HEK293 (cell line): Measurements from ENCODE around the gene IGFBP2.

ENCODE experiments used
- CTCF ChIP-seq: fragments of 450-650 bp; formaldehyde crosslinking; IDR thresholded peaks from 2 replicates; pipeline ENCODE4 v1.5.1; 2016; ENCODE audit warnings: missing biosample characterization, missing genetic modification characterization
- WT1 ChIP-seq: fragments of 450-650 bp; formaldehyde crosslinking; IDR thresholded peaks from 2 replicates; pipeline ENCODE4 v1.5.1; 2016; ENCODE audit warnings: missing biosample characterization, missing genetic modification characterization
- ZNF184 ChIP-seq: fragments of 450-650 bp; IDR thresholded peaks from 2 replicates; pipeline ENCODE4 v1.5.1; 2018; ENCODE audit warnings: missing biosample characterization, mild to moderate bottlenecking, missing genetic modification characterization
- ZNF274 ChIP-seq, 2 experiments: fragments of 200-500 bp in 1 of 2; fragments of 450-650 bp in 1 of 2; sonication (Bioruptor generic) in 1 of 2; formaldehyde crosslinking in 1 of 2; IDR thresholded peaks; 2 replicates each; pipeline versions ENCODE4 v1.5.1 to v1.6.1; 2014 to 2016; ENCODE audit warnings: borderline replicate concordance in 1 of 2, inconsistent platforms in 1 of 2, low read length in 1 of 2, missing biosample characterization in 1 of 2, missing genetic modification characterization in 1 of 2
- ZSCAN16 ChIP-seq: fragments of 450-650 bp; formaldehyde crosslinking; IDR thresholded peaks from 2 replicates; pipeline ENCODE4 v1.5.1; 2016; ENCODE audit warnings: missing biosample characterization, missing genetic modification characterization
- ZSCAN30 ChIP-seq: fragments of 450-650 bp; IDR thresholded peaks from 2 replicates; pipeline ENCODE4 v1.5.1; 2018; ENCODE audit warnings: missing biosample characterization, mild to moderate bottlenecking, missing genetic modification characterization, moderate library complexity

GRCh38 chr2:216683846-216684245 lies 50.6 kb downstream of the IGFBP2 start:
- no peak for TF ChIP-seq ZNF184 (tag by site-specific recombination)
- TF ChIP-seq ZSCAN16 (tag by site-specific recombination) = no peak
- no peak for TF ChIP-seq WT1 (tag by site-specific recombination)
- TF ChIP-seq CTCF (tag by site-specific recombination) = no peak
- TF ChIP-seq ZSCAN30 = no peak
- no peak for TF ChIP-seq ZNF274 (IDR thresholded peaks at IDR 0.05; ENCODE audit: low read length)
- TF ChIP-seq ZNF274 (tag by site-specific recombination; IDR thresholded peaks at IDR 0.05; ENCODE audit: borderline replicate concordance) = no peak
